GM10248 (cell line): Measurements from ENCODE around the gene CREB3.

ENCODE experiments used
- CTCF ChIA-PET: fragments of 300-600 bp; sonication (Branson Sonifier 250); formaldehyde crosslinking; extraction: SDS; loops from one replicate; lab custom pipeline; 2021; ENCODE audit warnings: antibody characterized with exemption; lab: Yijun Ruan, JAX
- POLR2A ChIA-PET: fragments of 350-650 bp; sonication (Branson Sonifier 250); formaldehyde crosslinking; extraction: SDS; loops from one replicate; lab custom pipeline; 2020; ENCODE audit warnings: antibody characterized with exemption; lab: Yijun Ruan, JAX
- DNase-seq: peaks from one replicate; pipeline ENCODE4 v3.0.0; 2012; ENCODE audit errors: extremely low spot score
- CTCF ChIP-seq: IDR thresholded peaks from 2 replicates; pipeline ENCODE4 v1.5.1; 2012; ENCODE audit warnings: mild to moderate bottlenecking, low read depth; ENCODE audit errors: extremely low read depth, missing control alignments, control extremely low read depth

The CREB3 gene, protein sequence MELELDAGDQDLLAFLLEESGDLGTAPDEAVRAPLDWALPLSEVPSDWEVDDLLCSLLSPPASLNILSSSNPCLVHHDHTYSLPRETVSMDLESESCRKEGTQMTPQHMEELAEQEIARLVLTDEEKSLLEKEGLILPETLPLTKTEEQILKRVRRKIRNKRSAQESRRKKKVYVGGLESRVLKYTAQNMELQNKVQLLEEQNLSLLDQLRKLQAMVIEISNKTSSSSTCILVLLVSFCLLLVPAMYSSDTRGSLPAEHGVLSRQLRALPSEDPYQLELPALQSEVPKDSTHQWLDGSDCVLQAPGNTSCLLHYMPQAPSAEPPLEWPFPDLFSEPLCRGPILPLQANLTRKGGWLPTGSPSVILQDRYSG

GRCh38 chr9:35732185-35732799 lies at the start of gene CREB3, which contains the start of gene TLN1:
CREB3 (plus strand) TSS chr9:35732666; CDS start chr9:35732773, 107 bp downstream.
TLN1 (minus strand) TSS chr9:35732195; CDS start chr9:35725694, 6,501 bp downstream.
- peak; percentile 47 for TF ChIP-seq CTCF
- DNase-seq: peak; percentile 97
- ChIA-PET POLR2A (interaction anchor here (0.7 to 2.5 kb wide), 13 partner anchors 9 to 129 kb away, joined by 3 to 20 read pairs (median 4); partner anchors contain the start of genes GBA2, HINT2, RGP1 and SIT1), CTCF (interaction anchor here (0.6 to 11.0 kb wide), 22 partner anchors 12 to 132 kb away, joined by 3 to 134 read pairs (median 6); partner anchors contain the start of genes GBA2, RGP1, SPAG8 and TESK1)

GRCh38 chr9:35683323-35683722 lies 49.1 kb upstream of the CREB3 start:
- ChIA-PET CTCF (interaction anchor here (0.8 to 4.9 kb wide), 11 partner anchors 9 to 71 kb away, joined by 3 to 76 read pairs (median 4); partner anchors contain the start of genes ARHGEF39, CA9, CCDC107 and RMRP), POLR2A (no interaction called here)
- no peak for DNase-seq
- TF ChIP-seq CTCF: no peak

DNA sequence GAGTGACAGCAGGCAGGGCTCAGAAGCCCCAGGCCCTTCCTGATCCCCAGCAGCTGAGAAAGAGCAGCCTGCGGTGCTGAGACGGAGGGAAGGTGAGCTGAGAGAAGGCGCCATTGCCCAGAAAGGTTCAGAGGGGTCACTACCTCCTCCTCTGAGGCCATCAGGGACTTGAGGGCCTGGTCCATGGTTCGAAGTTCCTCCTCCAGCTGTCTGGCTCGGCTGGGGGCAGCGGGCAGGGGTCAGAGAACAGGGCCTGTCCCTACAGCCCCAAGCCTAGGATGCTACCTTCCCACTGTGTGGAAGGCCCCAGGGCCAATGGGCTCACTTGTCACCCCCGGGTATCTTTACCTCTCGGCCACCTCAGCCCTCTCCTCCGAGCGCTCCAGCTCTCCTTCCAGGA lies 47.5 kb upstream of the CREB3 start:
- ChIA-PET POLR2A (no interaction called here), CTCF (interaction anchor here (0.8 to 4.9 kb wide), 5 partner anchors 11 to 50 kb away, joined by 3 to 76 read pairs (median 4); no protein-coding TSS in a partner anchor)
- TF ChIP-seq CTCF: no peak
- DNase-seq: no peak

DNA sequence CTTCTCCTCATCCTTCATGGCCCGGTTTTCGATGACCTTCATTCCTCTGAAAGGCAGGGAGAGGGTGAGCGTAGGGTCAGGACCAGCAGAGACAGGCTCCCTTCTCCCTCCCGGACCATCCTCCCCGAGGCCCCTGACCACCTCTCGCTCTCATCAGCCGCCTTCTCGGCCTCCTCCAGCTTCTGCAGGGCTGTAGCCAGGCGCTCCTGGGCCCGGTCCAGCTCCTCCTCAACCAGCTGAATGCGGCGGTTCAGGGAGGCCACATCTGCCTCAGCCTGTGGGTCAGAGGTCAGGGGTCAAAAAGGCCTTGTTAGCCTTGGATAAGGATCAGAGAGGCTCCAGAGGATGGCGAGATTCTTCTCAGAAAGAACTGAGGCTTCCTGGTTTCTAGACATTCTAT lies 47.0 kb upstream of the CREB3 start:
- DNase-seq: no peak
- ChIA-PET CTCF (interaction anchor here (0.8 to 4.9 kb wide), 5 partner anchors 8 to 49 kb away, joined by 3 to 76 read pairs (median 3); no protein-coding TSS in a partner anchor), POLR2A (no interaction called here)
- TF ChIP-seq CTCF: no peak

GRCh38 chr9:35686222-35687203 lies 46.0 kb upstream of the CREB3 start:
- ChIA-PET POLR2A (no interaction called here), CTCF (interaction anchor here (1.2 to 4.9 kb wide), 3 partner anchors 9 to 10 kb away, joined by 3 to 76 read pairs (median 23); no protein-coding TSS in a partner anchor)
- no peak for TF ChIP-seq CTCF
- DNase-seq: no peak
